CD4-positive, alpha-beta T cell (primary cell): Measurements from ENCODE around the gene TUBA8. TPM values are rescaled to one million over a fixed set of nuclear protein-coding genes. Genes with fewer than 3 reads are reported as not detected.
A peak's percentile ranks its signal among the peaks of the same experiment; 100 is the strongest.

Experiments
- ATAC-seq: fragments of 200-7000 bp; cut with Tn5 transposase; one replicate; pipeline ENCODE4 v1.10.0; 2022; ENCODE audit warnings: mild to moderate bottlenecking; ENCODE audit not compliant: poor library complexity
- CTCF ChIA-PET: fragments of 350-600 bp; sonication (Branson Sonifier 250); formaldehyde crosslinking; loops from one replicate; lab custom pipeline; 2021; ENCODE audit warnings: antibody characterized with exemption, inconsistent platforms; lab: Charles Lee
- POLR2A ChIA-PET: fragments of 350-600 bp; sonication (Branson Sonifier 250); formaldehyde crosslinking; loops from one replicate; lab custom pipeline; 2021; ENCODE audit warnings: antibody characterized with exemption, inconsistent platforms; lab: Charles Lee
- DNase-seq, 14 experiments: peaks; one replicate each; pipeline ENCODE4 v3.0.0-alpha.2; 2013 to 2020; ENCODE audit warnings: mixed read lengths in 2 of 14
- H3K27ac ChIP-seq, 2 donors: one replicate each; pipeline versions ENCODE4 v1.5.1 to v1.7.0; 2013; ENCODE audit warnings: low read length in 2 of 2, low read depth in 1 of 2, mild to moderate bottlenecking in 1 of 2
- H3K27me3 ChIP-seq, 2 experiments: 1 replicate in 1 of 2; 2 replicates in 1 of 2; pipeline versions ENCODE4 v1.6.1 to v1.7.0; 2013; ENCODE audit warnings: low read length in 2 of 2, control low read depth in 1 of 2, mild to moderate bottlenecking in 1 of 2, moderate library complexity in 1 of 2; ENCODE audit not compliant: insufficient read depth in 2 of 2, control insufficient read depth in 1 of 2
- H3K36me3 ChIP-seq: one replicate; pipeline ENCODE4 v1.6.1; 2013; ENCODE audit warnings: low read length, control low read depth; ENCODE audit not compliant: insufficient read depth
- H3K4me1 ChIP-seq: one replicate; pipeline ENCODE4 v1.6.1; 2013; ENCODE audit warnings: low read length, control low read depth; ENCODE audit not compliant: insufficient read depth
- H3K4me3 ChIP-seq: one replicate; pipeline ENCODE4 v1.5.1; 2013; ENCODE audit warnings: mild to moderate bottlenecking, low read length, moderate library complexity
- H3K9me3 ChIP-seq, 2 experiments: 1 replicate in 1 of 2; 2 replicates in 1 of 2; pipeline versions ENCODE4 v1.6.1 to v1.7.0; 2013; ENCODE audit warnings: low read length in 2 of 2, mild to moderate bottlenecking in 2 of 2, control low read depth in 1 of 2, moderate library complexity in 1 of 2; ENCODE audit not compliant: control insufficient read depth in 1 of 2, insufficient read depth in 1 of 2
- H3K27ac Mint-ChIP-seq: one replicate; pipeline ENCODE4 v1.8.0; 2020; ENCODE audit warnings: mixed read lengths
- H3K27me3 Mint-ChIP-seq: one replicate; pipeline ENCODE4 v1.8.0; 2021; ENCODE audit warnings: mixed read lengths
- H3K36me3 Mint-ChIP-seq: one replicate; pipeline ENCODE4 v1.8.0; 2021; ENCODE audit warnings: low read depth, mixed read lengths
- H3K4me1 Mint-ChIP-seq: one replicate; pipeline ENCODE4 v1.8.0; 2021; ENCODE audit warnings: low read depth, mixed read lengths
- H3K4me3 Mint-ChIP-seq: one replicate; pipeline ENCODE4 v1.8.0; 2020; ENCODE audit warnings: mild to moderate bottlenecking, mixed read lengths
- H3K9me3 Mint-ChIP-seq: one replicate; pipeline ENCODE4 v1.8.0; 2020; ENCODE audit warnings: mixed read lengths
- CTCF ChIP-seq: fragments of 200-600 bp; IDR thresholded peaks from one replicate; pipeline ENCODE4 v1.8.0; 2022; ENCODE audit warnings: antibody characterized with exemption, mild to moderate bottlenecking
- intact Hi-C, 2 experiments: fragments of 100-400 bp; cut with DNase I in 1 of 2; cut with micrococcal nuclease in 1 of 2; formaldehyde crosslinking; loops; one replicate each; pipeline versions ENCODE4 v1.15.1 to v1.9.0; 2023 to 2025; cut with DNase I, micrococcal nuclease
- total RNA-seq, 174 experiments: library from RNA in 2 of 174; stranded (reverse) in 2 of 174; gene quantifications; one replicate each; pipeline ENCODE4 v1.2.3 and lab custom pipeline; 2021 to 2026

The TUBA8 gene
- total RNA-seq, 2 experiments from 2014 or later = 0.47 to 1.1 TPM

GRCh38 chr22:18145676-18146388 lies 35.2 kb downstream of the TUBA8 start:
- Histone ChIP-seq H3K4me1 (peaks cover 15% of the 10 kb centered on the region), H3K27me3 (no peaks in the 10 kb centered on the region), H3K36me3 (no peaks in the 10 kb centered on the region), H3K9me3 (peaks cover 0 to 3% of the 10 kb centered on the region in 2 experiments), H3K4me3 (no peak overlapping the region), H3K27ac (no peak overlapping the region)
- no peaks in the 10 kb centered on the region for H3K9me3 Mint-ChIP-seq
- peaks cover 7% of the 10 kb centered on the region for H3K36me3 Mint-ChIP-seq
- peaks cover 30% of the 10 kb centered on the region for H3K4me1 Mint-ChIP-seq
- no peak for DNase-seq
- intact Hi-C loops = no loop called here
- H3K27me3 Mint-ChIP-seq = no peaks in the 10 kb centered on the region
- ChIA-PET CTCF (interaction anchor here (1.2 kb wide), 1 partner anchor 53 kb away, joined by 3 read pairs; no protein-coding TSS in a partner anchor), POLR2A (no interaction called here)
- no peak for ATAC-seq
- no peak for TF ChIP-seq CTCF
- H3K4me3 Mint-ChIP-seq = no peak overlapping the region
- no peak overlapping the region for H3K27ac Mint-ChIP-seq

- intact Hi-C loops = no loop called here
- no peaks in the 10 kb centered on the region for H3K9me3 ChIP-seq
- ATAC-seq (no peak), DNase-seq (no peak)
- no peak for TF ChIP-seq CTCF
- Mint-ChIP-seq H3K4me3 (no peak overlapping the region), H3K27ac (no peak overlapping the region), H3K27me3 (no peaks in the 10 kb centered on the region), H3K4me1 (peaks cover 35% of the 10 kb centered on the region), H3K36me3 (peaks cover 7% of the 10 kb centered on the region), H3K9me3 (no peaks in the 10 kb centered on the region)
- H3K4me1 ChIP-seq = peaks cover 15% of the 10 kb centered on the region
- H3K36me3 ChIP-seq = no peaks in the 10 kb centered on the region
- H3K27me3 ChIP-seq = no peaks in the 10 kb centered on the region
- no peak overlapping the region for H3K27ac ChIP-seq
- ChIA-PET CTCF (interaction anchor here (1.2 kb wide), 1 partner anchor 54 kb away, joined by 3 read pairs; no protein-coding TSS in a partner anchor), POLR2A (no interaction called here)
- no peak overlapping the region for H3K4me3 ChIP-seq
These were observed 35.8 kb downstream of the TUBA8 start for GRCh38 chr22:18146389-18146753.

- ChIA-PET POLR2A (no interaction called here), CTCF (no interaction called here)
- intact Hi-C loops = no loop called here
- Histone ChIP-seq H3K4me1 (peaks cover 25% of the 10 kb centered on the region), H3K9me3 (no peaks in the 10 kb centered on the region), H3K27me3 (no peaks in the 10 kb centered on the region), H3K36me3 (no peaks in the 10 kb centered on the region), H3K4me3 (no peak overlapping the region), H3K27ac (no peak overlapping the region)
- peak overlapping the region; percentile 92 for H3K4me3 Mint-ChIP-seq
- H3K27me3 Mint-ChIP-seq = no peaks in the 10 kb centered on the region
- peak overlapping the region; percentile 93 for H3K27ac Mint-ChIP-seq
- no peak for ATAC-seq
- H3K9me3 Mint-ChIP-seq = no peaks in the 10 kb centered on the region
- no peak for DNase-seq
- no peak for TF ChIP-seq CTCF
- H3K36me3 Mint-ChIP-seq = peaks cover 7% of the 10 kb centered on the region
- H3K4me1 Mint-ChIP-seq = peaks cover 47% of the 10 kb centered on the region
These were observed 37.2 kb downstream of the TUBA8 start for GRCh38 chr22:18147791-18148190.
